ENCODE results near the gene MSI2. TPM values are rescaled to one million over a fixed set of nuclear protein-coding genes. Genes with fewer than 3 reads are reported as not detected.

MSI2 gene
- total and polyA plus RNA-seq, 4 donors = 9.4 to 64.0 (median 30.4) TPM

DNA sequence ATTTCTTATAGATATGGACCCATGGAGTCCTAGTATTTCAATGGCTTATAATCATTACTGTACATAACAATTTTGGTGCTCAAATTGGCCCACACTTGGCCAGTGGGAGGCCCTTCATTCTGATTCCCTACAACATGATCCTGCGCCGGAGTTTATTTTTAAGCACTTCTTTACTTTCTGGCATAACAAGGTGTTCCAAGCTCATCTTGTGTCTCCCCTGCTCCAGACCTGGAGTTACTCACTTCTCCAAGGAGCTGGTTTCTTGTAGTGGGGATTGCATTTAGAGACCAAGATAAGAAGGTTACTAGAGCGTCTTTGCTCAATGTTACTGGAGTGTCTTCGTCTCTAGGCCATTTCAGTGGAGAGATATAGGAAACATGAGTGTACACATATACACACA lies 87.9 kb downstream of the MSI2 start:
- Histone ChIP-seq H3K27ac (ENCODE audit: low read depth in 1 of 2, low read length in 1 of 2) (no peak overlapping the region), H3K9me3 (ENCODE audit: control insufficient read depth in 4 of 4, insufficient read depth in 3 of 4, low read length in 3 of 4) (no peaks in the 10 kb centered on the region), H3K4me1 (ENCODE audit: control insufficient read depth in 5 of 5, insufficient read depth in 5 of 5, low read length in 5 of 5) (peaks cover 0 to 17% (median 0%) of the 10 kb centered on the region in 5 donors), H3K4me3 (no peak overlapping the region), H3K9ac (ENCODE audit: insufficient read depth in 1 of 2, low read length in 2 of 2) (no peak overlapping the region), H3K36me3 (ENCODE audit: control insufficient read depth in 4 of 4, insufficient read depth in 4 of 4, low read length in 4 of 4) (peaks cover 0 to 6% (median 2%) of the 10 kb centered on the region in 4 donors), H3K27me3 (ENCODE audit: control insufficient read depth in 3 of 3, insufficient read depth in 3 of 3, low read length in 2 of 3) (no peaks in the 10 kb centered on the region)
- TF ChIP-seq, protein P1, sequence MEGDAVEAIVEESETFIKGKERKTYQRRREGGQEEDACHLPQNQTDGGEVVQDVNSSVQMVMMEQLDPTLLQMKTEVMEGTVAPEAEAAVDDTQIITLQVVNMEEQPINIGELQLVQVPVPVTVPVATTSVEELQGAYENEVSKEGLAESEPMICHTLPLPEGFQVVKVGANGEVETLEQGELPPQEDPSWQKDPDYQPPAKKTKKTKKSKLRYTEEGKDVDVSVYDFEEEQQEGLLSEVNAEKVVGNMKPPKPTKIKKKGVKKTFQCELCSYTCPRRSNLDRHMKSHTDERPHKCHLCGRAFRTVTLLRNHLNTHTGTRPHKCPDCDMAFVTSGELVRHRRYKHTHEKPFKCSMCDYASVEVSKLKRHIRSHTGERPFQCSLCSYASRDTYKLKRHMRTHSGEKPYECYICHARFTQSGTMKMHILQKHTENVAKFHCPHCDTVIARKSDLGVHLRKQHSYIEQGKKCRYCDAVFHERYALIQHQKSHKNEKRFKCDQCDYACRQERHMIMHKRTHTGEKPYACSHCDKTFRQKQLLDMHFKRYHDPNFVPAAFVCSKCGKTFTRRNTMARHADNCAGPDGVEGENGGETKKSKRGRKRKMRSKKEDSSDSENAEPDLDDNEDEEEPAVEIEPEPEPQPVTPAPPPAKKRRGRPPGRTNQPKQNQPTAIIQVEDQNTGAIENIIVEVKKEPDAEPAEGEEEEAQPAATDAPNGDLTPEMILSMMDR (IDR thresholded peaks at IDR 0.05; ENCODE audit: control extremely low read depth, extremely low read depth) = no peak
- no peak for DNase-seq
- ATAC-seq (ENCODE audit: insufficient read depth, low FRiP score) = no peak
- 96% methylated on average over 4 of the region's 4 CpGs for WGBS, 2 donors

DNA sequence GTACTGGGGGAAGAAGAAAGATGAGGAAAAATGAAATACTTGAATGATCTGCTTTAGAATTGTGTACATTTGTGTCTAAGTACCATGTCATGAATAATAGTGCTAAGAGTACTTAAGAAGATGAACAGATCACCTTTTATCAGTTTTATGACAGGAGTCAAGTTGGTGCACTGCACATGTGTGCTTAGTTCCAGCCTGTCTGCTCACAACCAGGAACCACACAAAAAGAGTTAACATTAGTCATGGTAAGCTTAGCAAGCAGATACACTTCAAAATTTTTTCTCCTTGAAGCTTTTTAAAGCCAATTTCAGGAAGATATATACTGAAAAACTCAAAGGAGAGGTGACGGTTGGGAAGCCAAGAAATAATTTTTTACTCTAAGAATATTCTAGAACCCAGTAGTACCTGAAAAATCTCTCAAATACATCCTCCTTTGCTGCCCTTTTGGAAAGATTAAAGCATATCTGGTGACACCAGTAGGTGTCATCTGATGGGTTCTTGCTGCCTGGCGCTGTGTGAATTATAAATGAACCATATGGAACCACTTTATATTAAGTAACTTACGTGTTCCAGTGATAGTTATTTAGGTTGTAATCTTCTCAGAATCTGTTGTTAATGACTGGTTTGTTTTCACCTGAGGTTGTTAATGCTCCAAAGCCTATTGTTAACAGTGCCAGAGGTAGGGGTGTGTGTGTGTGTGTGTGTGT lies 93.4 kb downstream of the MSI2 start:
- DNase-seq (peak; percentile 58 to 88 (median 88)), ATAC-seq (ENCODE audit: insufficient read depth, low FRiP score) (no peak)
- H3K4me3 ChIP-seq = no peak overlapping the region
- H3K9me3 ChIP-seq (ENCODE audit: control insufficient read depth in 4 of 4, insufficient read depth in 3 of 4, low read length in 3 of 4) = no peaks in the 10 kb centered on the region
- H3K4me1 ChIP-seq (ENCODE audit: control insufficient read depth in 5 of 5, insufficient read depth in 5 of 5, low read length in 5 of 5) = peaks cover 5 to 20% (median 10%) of the 10 kb centered on the region in 5 donors
- TF ChIP-seq, protein P1 (IDR thresholded peaks at IDR 0.05; ENCODE audit: control extremely low read depth, extremely low read depth) = no peak
- WGBS, 2 donors = 88 to 92% methylated on average over 3 of the region's 3 CpGs
- peaks cover 0 to 6% (median 2%) of the 10 kb centered on the region in 4 donors for H3K36me3 ChIP-seq (ENCODE audit: control insufficient read depth in 4 of 4, insufficient read depth in 4 of 4, low read length in 4 of 4)
- H3K27ac ChIP-seq (ENCODE audit: low read depth in 1 of 2, low read length in 1 of 2) = no peak overlapping the region
- H3K27me3 ChIP-seq (ENCODE audit: control insufficient read depth in 3 of 3, insufficient read depth in 3 of 3, low read length in 2 of 3) = no peaks in the 10 kb centered on the region
- no peak overlapping the region for H3K9ac ChIP-seq (ENCODE audit: insufficient read depth in 1 of 2, low read length in 2 of 2)

DNA sequence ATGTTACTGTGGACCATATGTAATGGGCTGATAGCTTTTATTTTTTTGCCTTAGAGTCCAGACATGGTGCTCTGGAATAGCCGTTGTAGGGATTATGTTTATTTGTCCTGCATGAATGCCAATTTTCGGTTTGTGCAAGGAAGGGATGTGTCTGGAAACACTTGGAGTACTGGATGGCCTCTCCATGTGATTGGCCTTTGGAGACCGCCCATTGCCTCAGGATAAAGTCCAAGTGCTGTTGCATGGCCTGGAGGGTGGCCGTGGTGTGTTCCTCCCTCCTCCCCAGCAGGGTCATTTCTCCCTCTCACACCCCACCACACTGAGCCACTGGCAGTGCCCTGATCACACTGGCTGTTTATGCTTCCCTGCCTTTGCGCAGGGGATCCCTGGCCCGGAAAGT lies 93.9 kb downstream of the MSI2 start:
- Histone ChIP-seq H3K27ac (ENCODE audit: low read depth in 1 of 2, low read length in 1 of 2) (no peak overlapping the region), H3K27me3 (ENCODE audit: control insufficient read depth in 3 of 3, insufficient read depth in 3 of 3, low read length in 2 of 3) (no peaks in the 10 kb centered on the region), H3K4me3 (no peak overlapping the region), H3K36me3 (ENCODE audit: control insufficient read depth in 4 of 4, insufficient read depth in 4 of 4, low read length in 4 of 4) (peaks cover 0 to 6% (median 2%) of the 10 kb centered on the region in 4 donors), H3K9ac (ENCODE audit: insufficient read depth in 1 of 2, low read length in 2 of 2) (no peak overlapping the region), H3K4me1 (ENCODE audit: control insufficient read depth in 5 of 5, insufficient read depth in 5 of 5, low read length in 5 of 5) (peaks cover 5 to 20% (median 11%) of the 10 kb centered on the region in 5 donors), H3K9me3 (ENCODE audit: control insufficient read depth in 4 of 4, insufficient read depth in 3 of 4, low read length in 3 of 4) (no peaks in the 10 kb centered on the region)
- DNase-seq (peak; percentile 76 to 98 (median 97)), ATAC-seq (ENCODE audit: insufficient read depth, low FRiP score) (no peak)
- 81 to 87% methylated on average over 6 of the region's 6 CpGs for WGBS, 2 donors
- TF ChIP-seq, protein P1 (IDR thresholded peaks at IDR 0.05; ENCODE audit: control extremely low read depth, extremely low read depth) = no peak
